Measurements from ENCODE around the gene EXOG. TPM values are rescaled to one million over a fixed set of nuclear protein-coding genes. Genes with fewer than 3 reads are reported as not detected.

Gene EXOG
- polyA plus RNA-seq, 1 donor from 2014 or later = 45.6 TPM

DNA sequence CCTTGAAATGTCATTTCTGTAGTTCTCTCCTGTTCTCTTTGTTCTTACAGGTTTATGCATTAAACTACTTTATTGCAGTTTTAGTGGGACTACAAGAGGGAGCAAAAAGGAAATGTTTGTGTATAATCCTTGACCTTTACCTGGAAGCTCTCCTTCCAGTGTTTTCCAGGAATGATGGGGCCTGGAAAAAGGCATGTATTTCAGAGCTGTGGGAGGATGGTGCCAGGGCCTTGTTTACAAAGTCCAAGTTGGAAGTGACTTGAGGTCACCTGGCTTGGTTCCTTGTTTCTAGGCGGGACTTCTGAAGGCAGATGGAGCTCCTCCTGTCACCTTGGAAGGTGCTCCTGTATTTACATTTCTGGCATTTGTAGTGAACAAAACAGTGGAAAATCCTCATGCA lies 27.4 kb upstream of the EXOG start:
- Histone ChIP-seq H3K27ac (ENCODE audit: low read length) (no peak overlapping the region), H3K4me3 (ENCODE audit: low read length) (no peak overlapping the region), H3K9me2 (ENCODE audit: insufficient read depth, low read length) (no peaks in the 10 kb centered on the region), H2AFZ (ENCODE audit: low read depth, low read length) (no peak overlapping the region), H3K4me2 (ENCODE audit: low read length) (no peak overlapping the region), H3K9me3 (ENCODE audit: low read length) (peaks cover 8% of the 10 kb centered on the region), H3K36me3 (ENCODE audit: insufficient read depth, low read length) (no peaks in the 10 kb centered on the region), H4K20me1 (ENCODE audit: insufficient read depth) (no peaks in the 10 kb centered on the region), H3K9ac (ENCODE audit: low read length) (no peak overlapping the region), H3K79me2 (replicated peaks; ENCODE audit: insufficient read depth, low read length) (peaks cover 90% of the 10 kb centered on the region), H3K27me3 (ENCODE audit: insufficient read depth, low read depth, low read length) (no peaks in the 10 kb centered on the region), H3F3A (ENCODE audit: insufficient read depth, low read length, poor library complexity, severe bottlenecking) (peaks cover 4% of the 10 kb centered on the region)
- TF ChIP-seq, protein P1, sequence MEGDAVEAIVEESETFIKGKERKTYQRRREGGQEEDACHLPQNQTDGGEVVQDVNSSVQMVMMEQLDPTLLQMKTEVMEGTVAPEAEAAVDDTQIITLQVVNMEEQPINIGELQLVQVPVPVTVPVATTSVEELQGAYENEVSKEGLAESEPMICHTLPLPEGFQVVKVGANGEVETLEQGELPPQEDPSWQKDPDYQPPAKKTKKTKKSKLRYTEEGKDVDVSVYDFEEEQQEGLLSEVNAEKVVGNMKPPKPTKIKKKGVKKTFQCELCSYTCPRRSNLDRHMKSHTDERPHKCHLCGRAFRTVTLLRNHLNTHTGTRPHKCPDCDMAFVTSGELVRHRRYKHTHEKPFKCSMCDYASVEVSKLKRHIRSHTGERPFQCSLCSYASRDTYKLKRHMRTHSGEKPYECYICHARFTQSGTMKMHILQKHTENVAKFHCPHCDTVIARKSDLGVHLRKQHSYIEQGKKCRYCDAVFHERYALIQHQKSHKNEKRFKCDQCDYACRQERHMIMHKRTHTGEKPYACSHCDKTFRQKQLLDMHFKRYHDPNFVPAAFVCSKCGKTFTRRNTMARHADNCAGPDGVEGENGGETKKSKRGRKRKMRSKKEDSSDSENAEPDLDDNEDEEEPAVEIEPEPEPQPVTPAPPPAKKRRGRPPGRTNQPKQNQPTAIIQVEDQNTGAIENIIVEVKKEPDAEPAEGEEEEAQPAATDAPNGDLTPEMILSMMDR (IDR thresholded peaks at IDR 0.05; ENCODE audit: poor library complexity, severe bottlenecking) = no peak
- no peak for TF ChIP-seq EP300 (conservative IDR thresholded peaks at IDR 0.05; ENCODE audit: poor library complexity, severe bottlenecking)
- no peak for TF ChIP-seq SMC3 (conservative IDR thresholded peaks at IDR 0.05; ENCODE audit: poor library complexity)
- TF ChIP-seq EZH2 (IDR thresholded peaks at IDR 0.05; ENCODE audit: borderline replicate concordance, insufficient read depth, low read length, poor library complexity, severe bottlenecking) = no peak

DNA sequence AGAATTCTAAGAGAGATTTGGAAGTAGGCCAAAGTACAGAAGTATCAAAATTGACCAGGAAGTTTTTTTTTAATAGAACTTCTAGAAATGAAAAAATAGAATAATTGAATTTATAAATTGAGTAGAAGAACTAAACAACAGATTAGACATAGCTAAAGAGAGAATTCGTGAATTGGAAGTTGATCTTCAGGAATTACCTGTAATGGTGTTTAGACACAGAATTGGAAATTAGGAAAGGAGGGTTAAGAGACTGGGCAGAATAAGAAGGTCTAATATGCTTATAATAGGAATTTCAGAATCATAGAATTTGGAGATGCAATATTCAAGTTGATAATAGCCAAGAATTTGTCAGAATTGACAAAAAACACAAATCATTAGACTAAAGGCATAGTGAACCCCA lies 26.3 kb upstream of the EXOG start:
- Histone ChIP-seq H2AFZ (ENCODE audit: low read depth, low read length) (no peak overlapping the region), H4K20me1 (ENCODE audit: insufficient read depth) (no peaks in the 10 kb centered on the region), H3K9me2 (ENCODE audit: insufficient read depth, low read length) (no peaks in the 10 kb centered on the region), H3K27me3 (ENCODE audit: insufficient read depth, low read depth, low read length) (no peaks in the 10 kb centered on the region), H3F3A (ENCODE audit: insufficient read depth, low read length, poor library complexity, severe bottlenecking) (peaks cover 4% of the 10 kb centered on the region), H3K9ac (ENCODE audit: low read length) (no peak overlapping the region), H3K4me3 (ENCODE audit: low read length) (no peak overlapping the region), H3K9me3 (ENCODE audit: low read length) (peaks cover 8% of the 10 kb centered on the region), H3K36me3 (ENCODE audit: insufficient read depth, low read length) (no peaks in the 10 kb centered on the region), H3K4me2 (ENCODE audit: low read length) (no peak overlapping the region), H3K27ac (ENCODE audit: low read length) (no peak overlapping the region), H3K79me2 (replicated peaks; ENCODE audit: insufficient read depth, low read length) (peaks cover 90% of the 10 kb centered on the region)
- TF ChIP-seq EZH2 (IDR thresholded peaks at IDR 0.05; ENCODE audit: borderline replicate concordance, insufficient read depth, low read length, poor library complexity, severe bottlenecking) (no peak), POLR2AphosphoS5 (IDR thresholded peaks at IDR 0.05) (no peak), RAD21 (conservative IDR thresholded peaks at IDR 0.05) (no peak), SMC3 (conservative IDR thresholded peaks at IDR 0.05; ENCODE audit: poor library complexity) (no peak), MXI1 (conservative IDR thresholded peaks at IDR 0.05; ENCODE audit: poor library complexity, severe bottlenecking) (no peak), TAF1 (IDR thresholded peaks at IDR 0.05; ENCODE audit: low read depth) (no peak), EP300 (conservative IDR thresholded peaks at IDR 0.05; ENCODE audit: poor library complexity, severe bottlenecking) (no peak)
- TF ChIP-seq, protein P1 (IDR thresholded peaks at IDR 0.05; ENCODE audit: poor library complexity, severe bottlenecking) = no peak
- TF ChIP-seq, protein P2, sequence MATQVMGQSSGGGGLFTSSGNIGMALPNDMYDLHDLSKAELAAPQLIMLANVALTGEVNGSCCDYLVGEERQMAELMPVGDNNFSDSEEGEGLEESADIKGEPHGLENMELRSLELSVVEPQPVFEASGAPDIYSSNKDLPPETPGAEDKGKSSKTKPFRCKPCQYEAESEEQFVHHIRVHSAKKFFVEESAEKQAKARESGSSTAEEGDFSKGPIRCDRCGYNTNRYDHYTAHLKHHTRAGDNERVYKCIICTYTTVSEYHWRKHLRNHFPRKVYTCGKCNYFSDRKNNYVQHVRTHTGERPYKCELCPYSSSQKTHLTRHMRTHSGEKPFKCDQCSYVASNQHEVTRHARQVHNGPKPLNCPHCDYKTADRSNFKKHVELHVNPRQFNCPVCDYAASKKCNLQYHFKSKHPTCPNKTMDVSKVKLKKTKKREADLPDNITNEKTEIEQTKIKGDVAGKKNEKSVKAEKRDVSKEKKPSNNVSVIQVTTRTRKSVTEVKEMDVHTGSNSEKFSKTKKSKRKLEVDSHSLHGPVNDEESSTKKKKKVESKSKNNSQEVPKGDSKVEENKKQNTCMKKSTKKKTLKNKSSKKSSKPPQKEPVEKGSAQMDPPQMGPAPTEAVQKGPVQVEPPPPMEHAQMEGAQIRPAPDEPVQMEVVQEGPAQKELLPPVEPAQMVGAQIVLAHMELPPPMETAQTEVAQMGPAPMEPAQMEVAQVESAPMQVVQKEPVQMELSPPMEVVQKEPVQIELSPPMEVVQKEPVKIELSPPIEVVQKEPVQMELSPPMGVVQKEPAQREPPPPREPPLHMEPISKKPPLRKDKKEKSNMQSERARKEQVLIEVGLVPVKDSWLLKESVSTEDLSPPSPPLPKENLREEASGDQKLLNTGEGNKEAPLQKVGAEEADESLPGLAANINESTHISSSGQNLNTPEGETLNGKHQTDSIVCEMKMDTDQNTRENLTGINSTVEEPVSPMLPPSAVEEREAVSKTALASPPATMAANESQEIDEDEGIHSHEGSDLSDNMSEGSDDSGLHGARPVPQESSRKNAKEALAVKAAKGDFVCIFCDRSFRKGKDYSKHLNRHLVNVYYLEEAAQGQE (IDR thresholded peaks at IDR 0.05; ENCODE audit: borderline replicate concordance) = no peak
